Stimulated activated CD8-positive, alpha-beta memory T cell treated with anti-CD3 and anti-CD28 coated beads, Interleukin-2, amount 100 ng/mL, for 48 hours (primary cell): ENCODE results near the gene C2.
"Not testable (repeated sequence)": the region's sequence is repeated elsewhere in the genome, so short reads cannot be mapped to it uniquely, and the experiment has no call there.

Source experiments
- DNase-seq, 2 donors: peaks; one replicate each; pipeline ENCODE4 v3.0.0-alpha.2; 2020; ENCODE audit warnings: low read depth in 2 of 2

The C2 gene

GRCh38 chr6:31958412-31958740 lies 30.9 kb downstream of the C2 start:
- DNase-seq, result no peak

- DNase-seq, result peak; percentile 97 to 98
These were observed 31.5 kb downstream of the C2 start, which contains the start of the genes NELFE and SKIC2 for GRCh38 chr6:31958741-31959739. Gene NELFE (minus strand): TSS chr6:31958971. CDS start chr6:31958446, 525 bp downstream. Gene SKIC2 (plus strand): TSS chr6:31959175. CDS start chr6:31959193, 18 bp downstream.

- DNase-seq, result no peak
These were observed 34.1 kb downstream of the C2 start for GRCh38 chr6:31961616-31962015.

- no peak for DNase-seq
These were observed 36.4 kb downstream of the C2 start for GRCh38 chr6:31963921-31964320.

DNA sequence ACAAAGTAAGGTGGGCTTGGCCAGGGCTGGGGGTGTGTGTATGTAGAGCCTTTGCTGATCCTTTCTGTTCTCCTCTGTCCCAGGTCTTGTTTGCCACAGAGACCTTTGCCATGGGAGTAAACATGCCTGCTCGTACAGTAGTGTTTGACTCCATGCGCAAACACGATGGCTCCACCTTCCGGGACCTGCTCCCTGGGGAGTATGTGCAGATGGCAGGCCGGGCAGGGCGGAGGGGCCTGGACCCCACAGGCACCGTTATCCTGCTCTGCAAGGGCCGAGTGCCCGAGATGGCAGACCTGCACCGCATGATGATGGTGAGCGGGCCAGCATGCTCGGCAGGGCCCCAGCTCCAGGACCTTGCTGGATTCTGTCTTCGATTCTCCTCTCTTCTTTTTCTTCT lies 38.2 kb downstream of the C2 start:
- no peak for DNase-seq

DNA sequence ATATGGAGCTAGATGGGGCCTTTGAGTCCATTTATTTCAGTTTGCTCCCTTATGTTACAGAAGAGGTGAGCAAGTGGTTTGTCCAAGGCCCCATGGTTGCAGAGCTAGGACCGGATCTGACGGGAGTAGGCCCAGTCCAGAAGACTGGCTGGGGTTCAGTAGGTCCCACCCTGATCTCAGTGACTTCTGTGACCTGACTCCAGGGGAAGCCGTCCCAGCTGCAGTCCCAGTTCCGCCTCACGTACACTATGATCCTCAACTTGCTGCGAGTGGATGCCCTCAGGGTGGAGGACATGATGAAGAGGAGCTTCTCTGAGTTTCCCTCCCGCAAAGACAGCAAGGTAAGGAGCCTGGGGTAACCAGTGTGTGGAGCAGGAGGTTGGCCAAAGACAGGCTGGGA lies 39.0 kb downstream of the C2 start:
- no peak for DNase-seq

DNA sequence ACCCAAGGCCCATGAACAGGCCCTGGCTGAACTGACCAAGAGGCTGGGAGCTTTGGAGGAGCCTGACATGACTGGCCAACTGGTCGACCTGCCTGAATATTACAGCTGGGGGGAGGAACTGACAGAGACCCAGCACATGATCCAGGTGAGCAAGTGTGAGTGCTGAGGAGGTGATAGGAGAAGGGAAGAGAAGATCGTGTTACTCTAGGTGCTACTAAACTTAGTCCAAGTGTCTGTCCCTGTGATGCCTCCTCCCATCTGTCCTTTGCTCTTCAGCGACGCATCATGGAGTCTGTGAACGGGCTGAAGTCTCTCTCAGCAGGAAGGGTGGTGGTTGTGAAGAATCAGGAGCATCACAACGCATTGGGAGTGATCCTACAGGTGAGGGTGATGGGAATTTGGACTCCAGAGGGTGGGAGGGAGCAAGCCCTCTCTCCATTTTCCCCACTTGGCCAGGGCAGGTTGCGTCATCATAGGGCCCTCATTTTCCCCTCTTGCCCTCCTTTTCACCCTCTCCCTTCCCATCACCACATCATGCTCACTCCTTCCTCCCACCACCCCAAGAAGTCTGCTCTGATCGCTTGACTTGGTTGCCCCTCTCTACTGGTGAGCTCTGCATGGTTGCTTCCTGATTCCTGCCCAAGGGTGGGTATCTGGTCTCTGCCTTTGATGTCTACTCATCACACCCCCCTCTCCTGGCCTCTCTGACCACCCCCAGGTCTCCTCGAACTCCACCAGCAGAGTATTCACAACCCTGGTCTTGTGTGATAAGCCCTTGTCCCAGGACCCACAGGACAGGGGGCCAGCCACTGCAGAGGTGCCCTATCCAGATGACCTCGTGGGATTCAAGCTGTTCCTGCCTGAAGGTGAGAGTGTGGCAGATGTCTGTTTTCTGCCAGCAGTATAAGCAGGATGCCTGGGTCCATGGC lies 39.7 kb downstream of the C2 start:
- no peak for DNase-seq

DNA sequence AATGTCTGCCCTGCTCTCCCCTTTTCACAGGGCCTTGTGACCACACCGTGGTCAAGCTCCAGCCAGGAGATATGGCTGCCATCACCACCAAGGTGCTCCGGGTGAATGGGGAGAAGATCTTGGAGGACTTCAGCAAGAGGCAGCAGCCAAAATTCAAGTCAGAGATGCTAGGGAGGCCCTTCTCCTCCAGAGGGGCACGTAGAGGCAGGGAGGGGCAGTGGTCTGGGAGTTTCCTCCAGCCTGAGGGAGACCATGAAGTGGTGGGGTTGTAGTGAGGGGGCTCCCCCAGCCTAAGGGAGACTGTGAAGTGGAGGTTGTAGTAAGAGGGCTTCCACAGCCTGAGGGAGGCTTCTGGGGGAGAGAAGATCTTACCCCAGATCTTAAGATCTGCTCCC lies 40.4 kb downstream of the C2 start:
- no peak for DNase-seq

GRCh38 chr6:31968326-31968725 lies 40.8 kb downstream of the C2 start:
- no peak for DNase-seq

DNA sequence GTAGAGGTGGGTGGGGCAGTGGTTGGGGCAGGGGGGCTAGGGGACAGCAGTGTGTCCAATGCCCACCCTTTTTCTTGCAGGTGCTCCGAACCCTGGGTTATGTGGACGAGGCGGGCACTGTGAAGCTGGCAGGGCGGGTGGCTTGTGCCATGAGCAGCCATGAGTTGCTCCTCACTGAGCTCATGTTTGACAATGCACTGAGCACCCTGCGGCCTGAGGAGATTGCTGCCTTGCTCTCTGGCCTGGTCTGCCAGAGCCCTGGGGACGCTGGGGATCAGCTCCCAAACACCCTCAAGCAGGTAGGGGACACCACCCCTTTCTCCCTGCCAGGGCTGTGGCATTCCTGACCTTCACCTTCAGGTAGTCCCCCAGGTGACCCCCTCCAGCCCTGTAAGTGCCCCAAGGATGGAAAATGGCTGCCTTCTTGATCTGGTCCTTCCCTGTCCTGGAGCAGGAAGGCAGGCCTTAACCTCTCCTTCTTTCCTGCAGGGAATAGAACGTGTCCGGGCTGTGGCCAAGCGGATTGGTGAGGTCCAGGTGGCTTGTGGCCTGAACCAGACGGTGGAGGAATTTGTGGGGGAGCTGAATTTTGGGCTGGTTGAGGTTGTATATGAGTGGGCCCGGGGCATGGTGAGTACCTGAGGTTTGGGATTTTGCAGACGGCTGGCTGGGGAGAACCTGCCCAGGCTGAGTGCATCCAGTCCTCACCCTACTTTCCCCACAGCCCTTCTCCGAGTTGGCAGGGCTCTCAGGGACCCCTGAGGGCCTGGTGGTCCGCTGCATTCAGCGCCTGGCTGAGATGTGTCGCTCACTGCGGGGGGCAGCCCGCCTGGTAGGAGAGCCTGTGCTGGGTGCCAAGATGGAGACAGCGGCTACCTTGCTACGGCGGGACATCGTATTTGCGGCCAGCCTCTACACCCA lies 41.5 kb downstream of the C2 start:
- DNase-seq, result no peak

GRCh38 chr6:31969712-31970603 lies 42.4 kb downstream of the C2 start:
- no peak for DNase-seq

DNA sequence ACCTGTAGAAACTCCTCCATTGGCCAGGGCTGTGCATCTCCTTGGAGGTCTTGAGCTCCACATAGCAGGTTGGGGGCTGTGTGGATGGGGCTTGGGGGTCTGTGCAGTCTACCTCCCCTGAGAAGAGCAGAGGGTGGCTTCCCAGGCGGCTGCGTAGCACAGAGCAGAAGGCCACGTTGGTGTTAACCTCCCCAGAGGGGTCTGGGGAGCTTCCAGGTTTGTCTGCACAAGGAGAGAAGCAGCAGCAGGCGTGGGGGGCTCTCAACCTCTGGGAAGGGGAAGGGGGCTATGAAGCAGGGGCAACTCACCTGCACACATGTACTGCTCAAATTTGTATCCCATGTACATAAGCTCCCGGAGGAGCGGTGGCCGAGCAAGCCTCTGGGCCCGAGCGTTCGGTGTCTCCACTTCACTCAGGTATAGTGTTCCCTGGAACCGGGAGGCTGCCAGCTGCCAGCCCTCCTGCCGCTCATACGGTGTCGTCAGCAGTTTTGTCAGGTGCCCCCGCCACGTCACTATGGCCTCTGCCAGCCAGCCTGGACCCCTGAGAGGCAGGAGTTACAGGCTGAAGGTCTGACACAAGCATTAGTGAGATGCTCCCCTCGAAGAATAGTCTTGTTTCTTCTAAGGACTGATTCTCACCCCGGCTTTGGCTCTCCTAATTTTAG lies 43.2 kb downstream of the C2 start:
- no peak for DNase-seq

DNA sequence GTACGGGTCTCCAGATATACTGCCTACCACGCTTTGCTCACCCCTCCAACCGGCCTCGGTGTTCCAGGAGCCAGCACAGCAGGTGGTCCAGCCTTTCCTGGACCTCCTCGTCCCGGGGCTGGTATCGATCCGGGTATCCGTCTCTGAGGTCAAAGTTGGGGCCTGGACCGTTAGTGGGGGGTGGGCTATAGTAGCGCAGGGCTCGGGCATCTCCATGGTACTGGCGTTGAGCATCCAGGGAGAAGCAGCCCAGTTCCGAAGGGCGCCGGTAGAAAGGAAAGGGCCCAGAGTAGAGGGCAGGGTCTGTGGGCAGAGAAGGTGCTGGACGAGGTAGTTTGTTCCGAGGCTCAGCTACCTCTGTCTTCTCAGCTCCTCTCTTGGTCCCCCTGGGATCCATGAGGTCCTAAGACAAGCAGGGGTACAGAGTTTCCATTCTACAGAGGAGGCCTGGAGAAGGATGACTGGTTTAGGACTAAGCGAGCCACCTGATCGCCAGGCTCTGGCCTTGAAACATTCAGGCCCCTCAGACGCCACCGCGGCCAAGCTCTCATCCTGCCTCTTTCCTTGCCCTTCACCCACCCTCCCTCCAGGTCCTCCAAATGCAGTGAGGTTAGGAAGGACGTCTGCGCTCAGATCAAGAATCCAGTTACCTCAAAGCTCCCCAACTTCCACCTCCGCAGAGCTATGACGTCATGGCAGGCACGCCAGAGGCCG lies 43.9 kb downstream of the C2 start:
- no peak for DNase-seq

GRCh38 chr6:31971993-31972708 lies 44.6 kb downstream of the C2 start, which contains the start of gene DXO:
Gene DXO (minus strand): TSS chr6:31972138. CDS start chr6:31971675, 463 bp downstream.
- DNase-seq, result peak; percentile 96

DNA sequence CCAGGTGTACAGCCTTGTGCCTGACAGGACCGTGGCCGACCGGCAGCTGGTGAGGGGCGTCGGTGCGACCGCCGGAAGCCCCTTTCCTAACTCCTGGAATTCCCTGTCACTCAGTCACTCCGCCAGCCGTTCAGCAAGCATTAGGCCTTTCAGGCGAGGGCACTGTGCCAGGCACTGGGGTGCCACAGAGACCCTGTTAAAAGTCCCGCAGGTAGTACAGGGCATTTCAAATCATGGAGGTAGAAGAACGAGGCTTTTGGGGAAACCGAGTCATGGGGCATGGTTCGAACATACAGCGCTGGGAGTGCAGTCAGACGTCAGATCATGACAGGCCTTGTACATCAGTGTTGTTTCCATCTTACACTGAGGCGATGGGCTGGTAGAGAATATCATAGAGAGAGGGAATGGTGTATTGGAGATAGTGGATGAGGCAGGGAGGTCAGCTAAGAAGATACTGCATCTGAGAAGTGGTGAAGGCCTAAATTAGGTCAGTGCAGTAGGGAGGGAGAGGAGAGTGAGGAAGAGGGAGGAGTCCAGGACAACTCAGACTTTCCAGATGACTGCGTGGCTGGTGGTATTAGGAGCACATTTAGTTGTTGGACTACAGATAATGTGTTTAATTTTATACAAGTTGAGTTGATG lies 45.3 kb downstream of the C2 start:
- DNase-seq, result no peak

GRCh38 chr6:31976065-31976464 lies 48.5 kb downstream of the C2 start:
- not testable (repeated sequence) for DNase-seq

DNA sequence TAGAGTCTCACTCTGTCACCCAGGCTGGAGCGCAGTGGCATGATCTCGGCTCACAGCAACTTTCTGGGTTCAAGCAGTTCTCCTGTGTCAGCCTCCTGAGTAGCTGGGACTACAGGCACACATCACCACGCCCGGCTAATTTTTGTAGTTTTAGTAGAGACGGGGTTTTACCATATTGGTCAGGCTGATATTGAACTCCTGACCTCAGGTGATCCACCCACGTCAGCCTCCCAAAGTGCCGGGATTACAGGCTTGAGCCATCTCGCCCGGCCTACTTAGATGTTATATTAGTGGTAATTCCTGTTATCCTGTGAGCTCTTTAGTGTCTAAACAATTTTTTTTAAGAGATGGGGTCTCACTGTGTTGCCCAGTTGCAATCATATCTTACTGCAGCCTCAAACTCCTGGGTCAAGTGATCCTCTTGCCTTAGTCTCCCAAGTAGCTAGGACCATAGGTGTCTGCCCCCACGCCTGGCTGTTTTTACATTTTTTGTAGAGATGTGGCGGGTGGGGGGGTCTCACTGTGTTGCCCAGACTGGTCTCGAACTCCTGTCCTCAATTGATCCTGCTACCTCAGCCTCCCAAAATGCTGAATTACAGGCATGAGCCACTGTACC lies 50.4 kb downstream of the C2 start:
- DNase-seq, result no peak
